ENCODE results near the gene TXNDC11. TPM values are rescaled to one million over a fixed set of nuclear protein-coding genes. Genes with fewer than 3 reads are reported as not detected.

The TXNDC11 gene
- total and polyA plus RNA-seq, 2 experiments from 2014 or later = 24.5 to 25.9 TPM

GRCh38 chr16:11722468-11722808, 20.2 kb downstream of the TXNDC11 start:
- Histone ChIP-seq H3K9ac (no peak overlapping the region), H3K9me3 (ENCODE audit: low read depth) (no peaks in the 10 kb centered on the region), H3K9me2 (ENCODE audit: insufficient read depth) (no peaks in the 10 kb centered on the region), H2AFZ (no peak overlapping the region), H3K4me2 (ENCODE audit: unreplicated experiment) (no peak overlapping the region), H3K4me1 (ENCODE audit: insufficient read depth) (no peaks in the 10 kb centered on the region; the same call in 1 of the 2 replicates), H3K27me3 (replicated peaks; ENCODE audit: insufficient read depth) (no peaks in the 10 kb centered on the region), H3K27ac (no peak overlapping the region), H3F3A (ENCODE audit: insufficient read depth) (peaks cover 17% of the 10 kb centered on the region; the same call in 1 of the 2 replicates), H3K36me3 (ENCODE audit: low read depth) (peaks cover 65% of the 10 kb centered on the region), H3K4me3 (no peak overlapping the region), H4K20me1 (ENCODE audit: insufficient read depth) (no peaks in the 10 kb centered on the region), H3K79me2 (ENCODE audit: insufficient read depth) (peaks cover 58% of the 10 kb centered on the region)
- 94 to 98% methylated on average over 3 of the region's 3 CpGs for WGBS, 2 experiments (ENCODE audit: low coverage in 1 of 2, low lambda C conversion rate in 2 of 2, missing lambda C conversion rate in 2 of 2)
- in situ Hi-C loops (cut with MboI) = loop anchor here (10.0 kb wide), 1 partner anchor 328 kb away; no protein-coding TSS in a partner anchor
- DNase-seq = no peak
- TF ChIP-seq EZH2 (IDR thresholded peaks at IDR 0.05; ENCODE audit: insufficient read depth, poor library complexity, severe bottlenecking) (no peak), EZH2phosphoT487 (IDR thresholded peaks at IDR 0.05; ENCODE audit: insufficient read depth, low read depth) (no peak)

GRCh38 chr16:11721781-11722467, 20.7 kb downstream of the TXNDC11 start:
- peaks cover 54% of the 10 kb centered on the region for H3K79me2 ChIP-seq (ENCODE audit: insufficient read depth)
- no peaks in the 10 kb centered on the region for H4K20me1 ChIP-seq (ENCODE audit: insufficient read depth)
- no peaks in the 10 kb centered on the region for H3K27me3 ChIP-seq (replicated peaks; ENCODE audit: insufficient read depth)
- H3K9ac ChIP-seq = no peak overlapping the region
- no peak overlapping the region for H3K4me3 ChIP-seq
- H3K9me3 ChIP-seq (ENCODE audit: low read depth) = no peaks in the 10 kb centered on the region
- TF ChIP-seq EZH2 (IDR thresholded peaks at IDR 0.05; ENCODE audit: insufficient read depth, poor library complexity, severe bottlenecking) = no peak
- no peak for TF ChIP-seq EZH2phosphoT487 (IDR thresholded peaks at IDR 0.05; ENCODE audit: insufficient read depth, low read depth)
- no peak overlapping the region for H3K4me2 ChIP-seq (ENCODE audit: unreplicated experiment)
- H3K4me1 ChIP-seq (ENCODE audit: insufficient read depth) = no peaks in the 10 kb centered on the region; the same call in 1 of the 2 replicates
- H3F3A ChIP-seq (ENCODE audit: insufficient read depth) = peaks cover 17% of the 10 kb centered on the region; the same call in 1 of the 2 replicates
- WGBS, 2 experiments (ENCODE audit: low coverage in 1 of 2, low lambda C conversion rate in 2 of 2, missing lambda C conversion rate in 2 of 2) = 92 to 96% methylated on average over 4 of the region's 4 CpGs
- no peak overlapping the region for H2AFZ ChIP-seq
- no peak overlapping the region for H3K27ac ChIP-seq
- H3K36me3 ChIP-seq (ENCODE audit: low read depth) = peaks cover 65% of the 10 kb centered on the region
- in situ Hi-C loops (cut with MboI) = loop anchor here (10.0 kb wide), 1 partner anchor 327 kb away; no protein-coding TSS in a partner anchor
- DNase-seq = no peak
- no peaks in the 10 kb centered on the region for H3K9me2 ChIP-seq (ENCODE audit: insufficient read depth)

- Histone ChIP-seq H3F3A (ENCODE audit: insufficient read depth) (peaks cover 34% of the 10 kb centered on the region; the same call in 1 of the 2 replicates), H3K27ac (no peak overlapping the region), H3K9ac (no peak overlapping the region), H3K4me2 (ENCODE audit: unreplicated experiment) (no peak overlapping the region), H3K9me2 (ENCODE audit: insufficient read depth) (no peaks in the 10 kb centered on the region), H3K4me1 (ENCODE audit: insufficient read depth) (no peaks in the 10 kb centered on the region), H4K20me1 (ENCODE audit: insufficient read depth) (no peaks in the 10 kb centered on the region), H3K4me3 (no peak overlapping the region), H3K9me3 (ENCODE audit: low read depth) (no peaks in the 10 kb centered on the region), H3K27me3 (replicated peaks; ENCODE audit: insufficient read depth) (no peaks in the 10 kb centered on the region), H2AFZ (no peak overlapping the region), H3K79me2 (ENCODE audit: insufficient read depth) (peaks cover 35% of the 10 kb centered on the region), H3K36me3 (ENCODE audit: low read depth) (peaks cover 62% of the 10 kb centered on the region)
- TF ChIP-seq EZH2 (IDR thresholded peaks at IDR 0.05; ENCODE audit: insufficient read depth, poor library complexity, severe bottlenecking) (no peak), EZH2phosphoT487 (IDR thresholded peaks at IDR 0.05; ENCODE audit: insufficient read depth, low read depth) (no peak)
- in situ Hi-C loops (cut with MboI) = loop anchor here (10.0 kb wide), 1 partner anchor 325 kb away; no protein-coding TSS in a partner anchor
- WGBS, 2 experiments (ENCODE audit: low coverage in 1 of 2, low lambda C conversion rate in 2 of 2, missing lambda C conversion rate in 2 of 2) = 99% methylated on average over 4 of the region's 4 CpGs
- DNase-seq = no peak
Observed at GRCh38 chr16:11719762-11720161, 22.9 kb downstream of the TXNDC11 start.

- Histone ChIP-seq H3K4me1 (ENCODE audit: insufficient read depth) (no peaks in the 10 kb centered on the region), H3K36me3 (ENCODE audit: low read depth) (peaks cover 57% of the 10 kb centered on the region), H2AFZ (no peak overlapping the region), H3K9ac (no peak overlapping the region), H3K27ac (no peak overlapping the region), H4K20me1 (ENCODE audit: insufficient read depth) (no peaks in the 10 kb centered on the region), H3K79me2 (ENCODE audit: insufficient read depth) (peaks cover 32% of the 10 kb centered on the region), H3K4me3 (no peak overlapping the region), H3F3A (ENCODE audit: insufficient read depth) (peaks cover 35% of the 10 kb centered on the region; the same call in 1 of the 2 replicates), H3K27me3 (replicated peaks; ENCODE audit: insufficient read depth) (no peaks in the 10 kb centered on the region), H3K9me2 (ENCODE audit: insufficient read depth) (no peaks in the 10 kb centered on the region), H3K9me3 (ENCODE audit: low read depth) (no peaks in the 10 kb centered on the region), H3K4me2 (ENCODE audit: unreplicated experiment) (no peak overlapping the region)
- in situ Hi-C loops (cut with MboI) = no loop called here
- TF ChIP-seq EZH2 (IDR thresholded peaks at IDR 0.05; ENCODE audit: insufficient read depth, poor library complexity, severe bottlenecking) (no peak), EZH2phosphoT487 (IDR thresholded peaks at IDR 0.05; ENCODE audit: insufficient read depth, low read depth) (no peak)
- DNase-seq = no peak
Observed at GRCh38 chr16:11719171-11719570, 23.5 kb downstream of the TXNDC11 start.

All from GM23248 (cell line).